LNCaP clone FGC (cell line): ENCODE results near the gene SDCCAG8.

Experiments used
- DNase-seq: peaks from one replicate; pipeline ENCODE4 v3.0.0-alpha.2; 2011; ENCODE audit warnings: low read depth
- H3K4me3 ChIP-seq: 2 replicates; pipeline ENCODE4 v1.5.1; 2011; ENCODE audit warnings: mild to moderate bottlenecking, low read depth, low read length, control low read depth
- CTCF ChIP-seq: IDR thresholded peaks from 2 replicates; pipeline ENCODE4 v1.5.1; 2012; ENCODE audit warnings: mild to moderate bottlenecking; ENCODE audit not compliant: control insufficient read depth, insufficient read depth; ENCODE audit errors: extremely low read depth

SDCCAG8 gene

GRCh38 chr1:243227622-243228021 is 28.2 kb upstream of the SDCCAG8 start:
- TF ChIP-seq CTCF = no peak

GRCh38 chr1:243229526-243229925 is 26.3 kb upstream of the SDCCAG8 start:
- DNase-seq = no peak
- no peak overlapping the region for H3K4me3 ChIP-seq
- no peak for TF ChIP-seq CTCF

More at GRCh38 chr1:243227622-243228021, 28.2 kb upstream of the SDCCAG8 start:
- no peak overlapping the region for H3K4me3 ChIP-seq
- DNase-seq = no peak

- no peak overlapping the region for H3K4me3 ChIP-seq
- TF ChIP-seq CTCF = no peak
- no peak for DNase-seq
These were observed 24.9 kb upstream of the SDCCAG8 start for GRCh38 chr1:243230914-243231313.

DNA sequence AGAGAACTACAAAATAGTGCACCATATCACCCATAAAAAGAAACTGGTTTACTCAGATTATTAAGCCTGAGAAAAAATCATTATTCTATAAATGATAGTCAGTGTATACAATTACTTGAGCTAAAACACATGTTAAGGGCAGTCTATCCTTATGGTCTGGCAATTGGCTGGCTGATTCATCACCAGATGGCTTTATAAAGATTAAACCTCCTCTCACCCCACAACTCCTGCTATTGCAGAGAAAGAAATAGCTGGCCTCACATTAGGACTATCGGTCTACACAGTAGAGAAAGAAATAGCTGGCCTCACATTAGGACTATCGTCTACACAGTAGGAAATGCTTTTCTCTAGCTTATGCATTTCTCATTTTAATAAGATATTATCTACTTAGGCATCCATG is 21.9 kb upstream of the SDCCAG8 start:
- no peak for DNase-seq
- H3K4me3 ChIP-seq = no peak overlapping the region
- TF ChIP-seq CTCF = no peak

DNA sequence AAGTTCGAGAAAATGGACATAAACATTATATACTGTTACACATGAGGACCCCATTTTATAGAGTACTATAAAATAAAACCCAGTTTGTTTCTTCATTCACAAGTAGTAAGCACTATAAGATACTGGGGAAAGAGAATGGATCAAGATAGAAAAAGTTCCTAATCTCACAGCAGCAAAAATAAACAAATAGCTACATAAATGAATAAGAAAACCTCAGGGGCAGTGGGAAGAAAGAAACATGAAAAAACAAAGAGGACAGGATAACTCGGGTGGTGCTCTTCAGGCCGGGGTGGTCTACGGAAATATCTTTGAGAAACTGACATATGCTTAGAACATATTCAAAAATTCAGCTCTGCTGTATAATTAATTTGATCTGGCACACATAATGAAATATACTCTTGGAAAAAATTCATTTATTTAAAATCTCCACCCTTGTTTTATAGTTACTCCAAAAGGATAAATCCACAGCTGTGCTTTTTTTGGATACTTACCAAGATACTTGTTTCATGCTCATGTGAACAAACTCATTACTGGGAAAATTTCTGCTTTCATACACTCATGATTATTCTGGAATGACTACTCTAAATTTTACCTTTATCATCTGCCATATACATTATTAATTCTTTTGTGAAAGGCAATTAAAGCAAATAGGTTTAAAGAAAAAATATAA is 20.7 kb upstream of the SDCCAG8 start:
- no peak overlapping the region for H3K4me3 ChIP-seq
- DNase-seq = no peak
- no peak for TF ChIP-seq CTCF

DNA sequence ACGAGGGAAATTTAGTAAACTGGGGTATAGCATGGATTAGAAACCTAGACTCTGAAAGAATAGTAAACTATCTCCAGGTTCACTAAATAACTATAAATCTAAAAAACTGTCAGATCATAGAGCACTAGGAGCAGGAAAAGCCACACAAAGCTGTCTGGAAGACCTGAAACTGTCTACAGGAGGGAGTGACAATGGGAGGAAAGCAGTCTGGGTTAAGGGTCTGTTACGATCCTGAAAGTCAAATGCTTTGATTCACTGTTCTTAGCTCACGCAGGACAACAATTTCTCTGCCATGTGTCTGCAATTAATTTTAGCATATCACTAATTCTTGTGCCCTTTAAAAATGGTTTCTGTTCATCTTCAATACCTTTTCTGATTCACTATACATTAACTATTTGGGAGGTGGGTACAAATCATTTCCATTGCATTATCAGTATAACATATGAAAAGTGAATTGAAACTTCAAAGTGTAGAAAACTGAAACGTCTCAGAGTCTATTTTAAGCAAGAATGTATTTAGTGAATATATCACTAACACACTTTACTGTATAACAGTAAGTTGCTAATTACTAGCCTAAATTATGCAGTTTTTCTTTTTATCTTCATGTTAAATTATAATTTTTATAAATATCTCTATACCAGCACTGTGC is 19.1 kb upstream of the SDCCAG8 start:
- DNase-seq = no peak
- H3K4me3 ChIP-seq = no peak overlapping the region

More for the DNA sequence above, 19.1 kb upstream of the SDCCAG8 start:
- no peak for TF ChIP-seq CTCF
